Measurements from ENCODE around the gene PDGFD. TPM values are rescaled to one million over a fixed set of nuclear protein-coding genes. Genes with fewer than 3 reads are reported as not detected.

PDGFD gene
- total RNA-seq, 1 experiment from 2014 or later, result 1.7 TPM

- H3T11ph ChIP-seq (ENCODE audit: low read length), result no peak overlapping the region
- no peaks in the 10 kb centered on the region for H3K23me2 ChIP-seq (ENCODE audit: insufficient read length, low read depth, low read length, poor library complexity, severe bottlenecking)
- no CpG with 5 or more reads among the region's 1 CpG for WGBS (ENCODE audit: extremely low coverage, insufficient read length, low lambda C conversion rate)
- H3K18ac ChIP-seq (ENCODE audit: insufficient read length, low read depth, low read length), result no peak overlapping the region
- no peak overlapping the region for H4K5ac ChIP-seq (ENCODE audit: insufficient read length, low read depth, low read length)
- no peak overlapping the region for H2BK15ac ChIP-seq (ENCODE audit: low read depth, low read length)
- H3K9ac ChIP-seq (ENCODE audit: extremely low read depth, insufficient read length, low read length), result no peak overlapping the region
- no peaks in the 10 kb centered on the region for H3K4me1 ChIP-seq (ENCODE audit: insufficient read depth, low read length)
- H3K4me1 Mint-ChIP-seq, result peaks cover 10 to 11% of the 10 kb centered on the region in 2 experiments
- H2BK5ac ChIP-seq (ENCODE audit: insufficient read length, low read length), result no peak overlapping the region
- H3K27ac Mint-ChIP-seq, result no peak overlapping the region
- no peaks in the 10 kb centered on the region for H3K9me3 Mint-ChIP-seq
- no peak overlapping the region for H3K4ac ChIP-seq (ENCODE audit: low read depth, low read length)
- H2BK120ac ChIP-seq (ENCODE audit: low read depth, low read length, poor library complexity, severe bottlenecking), result no peak overlapping the region
- H3K4me3 Mint-ChIP-seq, result no peak overlapping the region
- H3K36me3 Mint-ChIP-seq (ENCODE audit: insufficient read depth in 1 of 3, low read depth in 3 of 3), result no peaks in the 10 kb centered on the region
- no peak overlapping the region for H3K56ac ChIP-seq (ENCODE audit: insufficient read length, low read depth, low read length)
- no peak overlapping the region for H2BK20ac ChIP-seq (ENCODE audit: low read depth, low read length, poor library complexity, severe bottlenecking)
- H3K23ac ChIP-seq (ENCODE audit: insufficient read length, low read depth, low read length), result no peak overlapping the region
- H2BK12ac ChIP-seq (ENCODE audit: insufficient read length, low read depth, low read length), result no peak overlapping the region
- no peak for DNase-seq
- H3K14ac ChIP-seq (ENCODE audit: insufficient read depth, low read length), result no peak overlapping the region
- H3K79me2 ChIP-seq (ENCODE audit: insufficient read depth, low read length), result no peaks in the 10 kb centered on the region
- H4K91ac ChIP-seq (ENCODE audit: insufficient read length, low read depth, low read length), result no peak overlapping the region
- H3K27ac ChIP-seq (ENCODE audit: insufficient read length, low read depth, low read length), result no peak overlapping the region
- no peaks in the 10 kb centered on the region for H3K9me3 ChIP-seq (ENCODE audit: control insufficient read depth, low read depth, low read length)
- H2AK5ac ChIP-seq (ENCODE audit: insufficient read length, low read length), result no peak overlapping the region
- no peaks in the 10 kb centered on the region for H3K27me3 Mint-ChIP-seq (ENCODE audit: low read depth)
- H3K4me2 ChIP-seq (ENCODE audit: insufficient read depth, insufficient read length, low read length), result no peak overlapping the region
- no peak overlapping the region for H2AFZ ChIP-seq (ENCODE audit: low read length)
- H4K8ac ChIP-seq (replicated peaks; ENCODE audit: insufficient read length, low read depth, low read length), result no peak overlapping the region
- H3K27me3 ChIP-seq (ENCODE audit: insufficient read depth, low read length), result no peaks in the 10 kb centered on the region
- no peaks in the 10 kb centered on the region for H4K20me1 ChIP-seq (ENCODE audit: control insufficient read depth, insufficient read depth, insufficient read length)
- TF ChIP-seq CTCF (conservative IDR thresholded peaks at IDR 0.05), result no peak
- no peaks in the 10 kb centered on the region for H3K79me1 ChIP-seq (ENCODE audit: insufficient read depth, low read depth, low read length, poor library complexity, severe bottlenecking)
These were observed 227.9 kb downstream of the PDGFD start for GRCh38 chr11:103936059-103936458.
